Stimulated activated CD4-positive, alpha-beta T cell treated with anti-CD3 and anti-CD28 coated beads, Interleukin-15, amount 100 ng/mL, for 24 hours (primary cell): Measurements from ENCODE around the gene SPRR2E.
"Not testable (repeated sequence)": the region's sequence is repeated elsewhere in the genome, so short reads cannot be mapped to it uniquely, and the experiment has no call there.

Source experiments
- DNase-seq: peaks from one replicate; pipeline ENCODE4 v3.0.0-alpha.2; 2020

The SPRR2E gene

DNA sequence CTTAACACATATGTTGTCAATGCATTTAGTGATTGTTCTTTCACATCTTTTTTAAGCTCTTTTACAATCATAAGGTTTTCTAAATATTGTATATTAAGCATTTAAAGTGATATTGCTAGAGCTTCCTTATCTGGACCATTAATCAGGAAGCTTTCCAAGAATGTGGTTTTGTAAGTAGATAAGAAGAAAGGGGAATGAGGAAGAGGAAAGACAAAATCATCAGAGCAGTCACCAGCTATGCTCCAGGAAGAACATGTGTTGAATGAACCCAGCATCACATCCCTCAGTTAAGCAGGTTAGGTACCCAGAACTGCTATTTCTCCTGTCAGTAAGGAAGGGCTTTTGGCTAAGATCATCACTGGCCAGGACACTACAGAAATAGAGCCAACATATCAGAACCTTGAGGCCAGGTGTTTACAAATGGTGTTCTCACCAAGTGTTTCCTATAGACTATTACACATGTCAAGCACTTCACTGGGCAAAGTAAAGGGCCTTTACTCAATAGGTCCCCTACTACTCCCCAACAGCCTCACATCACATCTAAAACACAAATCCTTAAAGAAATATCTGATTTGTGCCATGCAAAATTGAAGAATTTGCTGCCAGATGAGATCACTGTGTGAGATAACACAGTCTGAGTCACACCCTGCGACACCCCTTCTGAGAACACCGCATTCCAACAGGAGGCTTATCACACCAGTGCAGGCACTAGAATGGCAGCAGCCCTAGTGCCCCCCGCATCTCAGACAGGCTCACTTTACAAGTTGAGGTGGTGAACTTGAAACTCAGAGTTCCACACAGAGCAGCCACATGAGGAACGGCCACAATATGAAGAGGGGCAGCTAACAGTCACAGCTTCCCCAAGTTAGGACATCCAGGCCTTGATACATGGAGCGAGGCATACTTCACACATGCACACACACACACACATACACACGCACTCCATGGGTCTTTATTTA lies 35.2 kb downstream of the SPRR2E start:
- no peak for DNase-seq

DNA sequence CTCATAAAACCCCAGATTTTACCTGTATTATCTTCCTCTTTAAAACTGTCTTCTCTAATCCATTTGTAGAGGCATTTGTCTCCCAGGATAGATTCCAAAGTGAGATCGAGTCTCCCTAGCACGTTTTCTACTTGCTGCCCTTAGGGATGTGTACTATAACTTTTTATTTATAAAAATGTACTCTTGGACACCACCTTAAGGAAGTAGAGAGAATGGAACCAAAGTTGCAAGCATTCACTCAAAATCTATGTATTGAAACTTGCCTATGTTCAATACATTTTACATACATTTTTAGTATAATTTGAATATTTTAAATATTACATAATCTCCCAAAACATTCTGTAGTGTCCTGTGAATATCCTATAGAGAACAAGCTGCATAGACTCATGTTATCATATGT lies 36.2 kb downstream of the SPRR2E start:
- no peak for DNase-seq

DNA sequence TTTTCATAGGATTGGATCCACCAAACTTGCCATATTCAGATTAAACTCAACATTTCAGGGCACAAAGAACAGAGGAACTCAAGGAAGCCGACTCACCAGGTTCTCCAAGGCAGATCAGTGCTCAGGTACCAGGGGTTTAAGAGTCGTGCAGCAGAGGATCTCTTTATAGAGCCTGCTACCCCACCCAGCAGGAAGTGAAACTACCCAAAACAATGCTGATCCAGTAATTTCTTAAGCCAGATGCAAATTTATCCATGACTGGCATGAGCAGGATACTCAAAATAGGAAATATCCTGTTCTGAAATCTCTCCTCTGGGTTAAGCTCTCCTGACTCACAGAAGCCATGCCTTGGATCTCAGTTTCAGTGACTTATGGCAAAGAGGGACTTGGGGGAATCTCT lies 37.0 kb downstream of the SPRR2E start, which contains the start of gene SPRR2A:
Gene SPRR2A, minus strand, starts transcription at position 138 of the 400 bp plus-strand sequence. CDS start 777 bp downstream, outside the sequence.
- DNase-seq: no peak

DNA sequence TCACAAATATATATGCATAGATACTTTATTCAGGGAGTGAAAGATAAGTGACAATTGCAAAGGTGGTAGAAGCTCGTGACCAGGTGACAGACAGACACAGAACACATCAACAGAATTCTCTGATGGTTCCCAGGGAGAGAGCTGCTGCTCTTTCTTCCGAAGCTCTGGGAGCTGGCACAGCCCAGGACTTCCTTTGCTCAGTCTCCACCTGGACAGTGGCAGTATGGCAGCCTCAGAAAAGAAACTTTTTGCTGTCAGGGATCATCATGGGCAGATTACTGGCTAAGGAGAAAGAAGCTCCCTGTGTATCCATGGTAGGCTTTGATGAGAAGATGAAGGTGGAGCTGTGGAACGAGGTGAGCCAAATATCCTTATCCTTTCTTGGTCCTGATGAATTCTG lies 38.2 kb downstream of the SPRR2E start:
- not testable (repeated sequence) for DNase-seq

DNA sequence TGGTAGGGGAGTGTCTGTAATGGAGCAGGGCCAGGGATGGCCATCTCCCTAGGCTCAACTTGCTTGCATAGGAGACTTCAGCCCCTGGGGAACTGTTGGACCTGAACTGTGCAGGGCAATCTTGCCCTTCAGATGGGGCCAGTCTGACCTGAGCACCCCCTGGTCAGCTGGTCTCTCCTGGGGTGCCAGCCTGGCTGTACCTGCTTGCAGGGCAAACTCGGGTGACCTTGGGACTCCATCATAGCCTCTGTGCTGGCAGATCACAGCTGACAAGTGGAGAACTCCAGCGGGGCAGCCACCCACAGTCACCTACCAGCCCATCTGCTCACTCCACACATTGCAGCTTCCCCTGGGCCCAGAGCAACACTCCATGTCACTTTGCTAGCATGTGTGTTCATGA lies 45.1 kb downstream of the SPRR2E start:
- DNase-seq: no peak
